Activated T-cell treated with anti-CD3 and anti-CD28 coated beads, Interleukin-2, amount 50 U/mL, for 72 hours (primary cell): ENCODE measurements around the gene PAIP2B. TPM values are rescaled to one million over a fixed set of nuclear protein-coding genes. Genes with fewer than 3 reads are reported as not detected.
A peak's percentile ranks its signal among the peaks of the same experiment; 100 is the strongest.

Experiments
- ATAC-seq, 2 donors: fragments of 150-1000 bp; cut with Tn5 transposase; replicated peaks in 1 of 2; 2 replicates each; pipeline ENCODE4 v1.10.0; 2021; ENCODE audit warnings: moderate library complexity in 2 of 2, mild to moderate bottlenecking in 1 of 2
- DNase-seq, 2 donors: peaks; one replicate each; pipeline ENCODE4 v3.0.0; 2021 to 2022; ENCODE audit warnings: mixed read lengths in 1 of 2
- H3K27ac Mint-ChIP-seq: one replicate; pipeline ENCODE4 v1.8.0; 2022; ENCODE audit warnings: mild to moderate bottlenecking, moderate library complexity, mixed read lengths
- H3K27me3 Mint-ChIP-seq: one replicate; pipeline ENCODE4 v1.8.0; 2022; ENCODE audit warnings: low read depth, mixed read lengths
- H3K36me3 Mint-ChIP-seq, 2 donors: one replicate each; pipeline ENCODE4 v1.8.0; 2022; ENCODE audit warnings: mixed read lengths in 2 of 2, mild to moderate bottlenecking in 1 of 2; ENCODE audit not compliant: insufficient read depth in 2 of 2
- H3K4me1 Mint-ChIP-seq: one replicate; pipeline ENCODE4 v1.8.0; 2022; ENCODE audit warnings: low read depth, mixed read lengths
- H3K4me3 Mint-ChIP-seq, 2 donors: one replicate each; pipeline ENCODE4 v1.8.0; 2022; ENCODE audit warnings: mild to moderate bottlenecking in 2 of 2, mixed read lengths in 2 of 2, moderate library complexity in 2 of 2
- H3K9me3 Mint-ChIP-seq, 2 donors: one replicate each; pipeline ENCODE4 v1.8.0; 2022; ENCODE audit warnings: mixed read lengths in 2 of 2
- total RNA-seq, 2 donors: library from RNA; stranded (reverse); gene quantifications; one replicate each; pipeline ENCODE4 v1.2.3, GENCODE V29; 2022

PAIP2B gene
- total RNA-seq, 2 donors from 2014 or later = 3.1 to 5.3 TPM

DNA sequence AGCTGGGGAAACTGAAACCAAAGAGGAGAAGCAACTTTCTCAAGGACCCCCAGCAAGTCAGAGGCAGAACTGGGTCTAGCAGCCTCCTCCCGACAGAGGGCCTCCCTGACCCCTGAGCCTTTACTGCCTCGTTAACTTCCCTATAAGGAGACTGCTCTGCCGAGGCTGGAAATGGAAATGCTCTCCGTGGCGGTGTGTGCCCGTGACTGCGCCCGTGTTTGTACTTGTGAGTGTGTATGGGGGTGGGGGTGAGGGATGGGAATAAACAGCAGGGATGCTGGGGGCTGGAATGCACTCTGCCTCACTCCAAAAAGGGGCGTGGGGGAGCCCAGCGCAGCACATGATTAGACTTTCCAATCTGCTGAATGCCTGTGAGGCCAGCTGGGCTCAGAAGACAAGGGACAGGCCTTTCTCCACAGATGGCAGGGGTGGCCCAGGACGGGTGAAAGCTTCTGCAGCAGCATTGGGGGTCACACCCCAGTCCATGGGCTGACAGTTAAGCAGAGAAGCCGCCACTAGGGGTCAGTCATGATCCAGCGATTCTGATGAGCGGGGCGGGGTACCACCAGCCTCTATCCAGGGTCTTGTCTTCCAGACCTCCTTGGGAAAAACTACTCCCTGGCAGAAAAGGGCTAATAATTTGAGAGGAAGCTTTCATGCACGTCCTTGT lies 69.6 kb downstream of the PAIP2B start:
- Mint-ChIP-seq H3K9me3 (no peaks in the 10 kb centered on the region), H3K4me1 (peaks cover 7% of the 10 kb centered on the region), H3K27me3 (peaks cover 6% of the 10 kb centered on the region), H3K36me3 (no peaks in the 10 kb centered on the region), H3K4me3 (peak overlapping the region in 1 of 2 donors; percentile 41), H3K27ac (no peak overlapping the region)
- peak; percentile 79 to 82 for ATAC-seq
- DNase-seq = peak; percentile 67 to 72

- DNase-seq (no peak), ATAC-seq (no peak)
- H3K9me3 Mint-ChIP-seq = no peaks in the 10 kb centered on the region
- no peaks in the 10 kb centered on the region for H3K36me3 Mint-ChIP-seq
- H3K27ac Mint-ChIP-seq = no peak overlapping the region
- H3K27me3 Mint-ChIP-seq = peaks cover 6% of the 10 kb centered on the region
- peaks cover 7% of the 10 kb centered on the region for H3K4me1 Mint-ChIP-seq
- H3K4me3 Mint-ChIP-seq = no peak overlapping the region
These were observed 70.3 kb downstream of the PAIP2B start for GRCh38 chr2:71156573-71156972.

DNA sequence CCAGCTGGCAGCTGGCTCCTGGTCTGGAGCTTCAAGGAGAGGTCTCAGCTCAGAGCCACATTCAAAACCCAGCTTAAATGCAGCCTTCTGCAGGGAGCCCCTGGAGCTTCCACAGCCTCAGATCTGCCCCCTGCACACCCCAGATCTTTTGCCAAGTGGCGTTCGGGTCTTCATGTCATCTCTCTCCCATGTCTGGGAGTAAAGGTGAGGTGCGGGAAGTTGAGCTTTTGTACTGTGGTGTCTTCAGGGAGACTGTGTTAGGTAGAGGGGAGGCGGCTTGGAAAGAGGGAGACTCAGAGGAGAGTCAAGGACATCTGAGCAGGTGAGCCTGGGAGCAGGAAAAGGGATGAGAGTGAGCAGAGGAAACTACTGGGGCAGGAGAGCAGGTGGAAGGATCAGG lies 71.1 kb downstream of the PAIP2B start:
- Mint-ChIP-seq H3K36me3 (no peaks in the 10 kb centered on the region), H3K9me3 (no peaks in the 10 kb centered on the region), H3K27ac (no peak overlapping the region), H3K27me3 (peaks cover 6% of the 10 kb centered on the region), H3K4me1 (peaks cover 7% of the 10 kb centered on the region), H3K4me3 (no peak overlapping the region)
- no peak for ATAC-seq
- DNase-seq = no peak

DNA sequence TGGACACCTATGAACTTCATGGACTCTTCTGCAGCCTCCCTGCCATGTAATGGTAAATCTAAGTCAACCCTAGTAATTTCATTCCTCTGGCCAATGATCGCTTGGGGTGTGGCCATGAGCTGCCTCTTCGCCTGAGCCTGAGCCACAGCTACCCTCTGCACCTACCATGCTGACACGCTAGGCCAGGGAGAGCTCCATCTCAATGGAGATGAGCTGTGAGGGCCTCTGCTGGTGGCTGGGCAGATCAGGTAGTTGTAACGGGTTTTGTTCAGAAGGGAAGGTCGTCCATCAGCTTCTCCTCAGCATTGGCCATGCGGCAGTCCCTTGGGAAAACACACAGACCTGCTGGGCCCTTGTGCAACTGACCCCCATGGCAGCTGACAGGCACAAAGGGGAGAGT lies 72.1 kb downstream of the PAIP2B start:
- Mint-ChIP-seq H3K4me1 (peaks cover 7% of the 10 kb centered on the region), H3K9me3 (no peaks in the 10 kb centered on the region), H3K27ac (no peak overlapping the region), H3K27me3 (peaks cover 6% of the 10 kb centered on the region), H3K36me3 (peaks cover 0 to 4% of the 10 kb centered on the region in 2 donors), H3K4me3 (no peak overlapping the region)
- ATAC-seq (peak; percentile 77 to 85), DNase-seq (peak; percentile 34 to 46)

DNA sequence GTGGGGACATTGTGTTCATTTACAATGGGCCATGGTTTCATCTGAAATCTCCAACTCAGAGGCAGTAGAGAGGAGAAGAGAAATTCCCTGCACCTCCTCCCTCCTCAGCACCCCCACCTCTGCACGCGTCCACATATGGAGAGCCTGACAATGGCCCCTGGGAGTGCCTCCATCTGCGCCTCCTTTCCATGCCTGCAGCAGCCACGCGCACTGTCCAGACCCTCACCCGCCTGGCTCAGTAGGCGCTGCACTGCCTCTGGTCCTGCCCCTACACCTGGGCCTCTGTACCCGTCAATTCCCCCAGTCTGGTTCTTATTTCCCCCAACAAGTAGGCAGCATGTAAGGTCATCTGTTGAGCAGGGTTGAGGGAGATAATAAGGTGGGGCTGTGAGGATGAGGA lies 72.6 kb downstream of the PAIP2B start:
- H3K36me3 Mint-ChIP-seq = peaks cover 0 to 4% of the 10 kb centered on the region in 2 donors
- no peak overlapping the region for H3K4me3 Mint-ChIP-seq
- no peak overlapping the region for H3K27ac Mint-ChIP-seq
- H3K27me3 Mint-ChIP-seq = peaks cover 6% of the 10 kb centered on the region
- peaks cover 7% of the 10 kb centered on the region for H3K4me1 Mint-ChIP-seq
- DNase-seq = no peak
- ATAC-seq = no peak
- no peaks in the 10 kb centered on the region for H3K9me3 Mint-ChIP-seq

GRCh38 chr2:71153585-71154224 lies 73.2 kb downstream of the PAIP2B start:
- no peaks in the 10 kb centered on the region for H3K9me3 Mint-ChIP-seq
- no peak for ATAC-seq
- H3K4me1 Mint-ChIP-seq = peaks cover 7% of the 10 kb centered on the region

DNA sequence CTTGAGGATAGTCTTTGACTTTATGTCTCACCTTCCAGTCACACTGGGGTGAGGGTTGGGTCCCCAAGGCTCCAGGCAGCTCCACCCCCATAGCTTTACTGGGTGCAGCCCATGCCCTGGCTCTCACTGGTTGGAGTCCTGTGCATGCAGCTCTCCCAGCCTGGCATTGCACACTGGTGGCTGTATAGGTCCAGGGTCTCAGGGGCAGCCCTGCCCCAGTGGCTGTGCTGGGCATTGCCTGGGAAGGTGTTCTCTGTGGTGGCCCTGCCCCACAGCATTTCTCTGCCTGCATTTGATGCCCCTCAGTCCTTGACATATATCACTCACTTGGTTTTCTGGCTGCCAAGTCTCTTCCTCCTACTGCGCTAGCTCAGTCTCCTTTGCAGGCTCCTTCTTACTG lies 75.3 kb downstream of the PAIP2B start:
- Mint-ChIP-seq H3K9me3 (no peaks in the 10 kb centered on the region), H3K36me3 (peaks cover 0 to 17% of the 10 kb centered on the region in 2 donors), H3K4me3 (no peak overlapping the region), H3K27me3 (peaks cover 6% of the 10 kb centered on the region), H3K4me1 (no peaks in the 10 kb centered on the region), H3K27ac (no peak overlapping the region)
- ATAC-seq (peak; percentile 21 to 37), DNase-seq (no peak)

More at GRCh38 chr2:71153585-71154224, 73.2 kb downstream of the PAIP2B start:
- Mint-ChIP-seq H3K36me3 (peaks cover 0 to 10% of the 10 kb centered on the region in 2 donors), H3K27me3 (peaks cover 6% of the 10 kb centered on the region), H3K4me3 (no peak overlapping the region), H3K27ac (no peak overlapping the region)
- no peak for DNase-seq

DNA sequence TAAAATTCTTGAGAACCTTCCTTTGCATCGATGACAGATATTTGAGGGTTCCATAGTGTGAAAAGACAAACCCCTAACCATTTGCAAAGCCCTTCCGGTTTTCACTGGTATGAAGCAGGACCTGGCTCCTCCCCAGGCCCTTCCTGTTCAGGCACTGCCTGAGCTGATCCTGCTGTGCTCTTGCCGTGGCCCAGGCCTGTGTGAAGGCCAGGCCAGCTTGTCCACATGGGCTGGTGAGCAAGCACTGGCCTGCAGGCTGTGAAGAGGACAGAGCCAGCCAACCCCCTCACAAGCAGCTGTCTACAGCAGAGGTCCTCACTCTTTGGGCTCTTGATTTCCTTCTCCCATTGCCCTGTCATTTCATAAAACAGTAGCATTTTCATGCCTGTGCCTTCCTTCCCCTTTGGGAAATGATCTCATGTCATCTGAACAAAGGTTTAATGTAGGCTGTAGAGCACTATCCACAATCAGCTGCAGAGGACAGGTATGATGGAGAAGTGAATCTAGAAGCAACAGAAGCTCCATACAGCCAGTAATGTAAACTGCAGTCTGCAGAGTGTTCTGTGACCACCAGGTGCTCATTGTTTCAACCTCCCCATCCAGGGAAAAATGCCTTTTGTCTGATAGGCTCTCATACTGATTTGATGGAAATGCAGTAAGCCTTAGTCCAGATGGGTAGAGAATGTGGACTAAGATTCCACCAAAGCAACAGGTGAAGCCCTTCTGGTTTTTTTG lies 76.7 kb downstream of the PAIP2B start:
- Mint-ChIP-seq H3K27ac (no peak overlapping the region), H3K36me3 (peaks cover 3 to 26% of the 10 kb centered on the region in 2 donors), H3K27me3 (no peaks in the 10 kb centered on the region), H3K4me1 (no peaks in the 10 kb centered on the region), H3K4me3 (no peak overlapping the region), H3K9me3 (no peaks in the 10 kb centered on the region)
- DNase-seq = no peak
- ATAC-seq = no peak

DNA sequence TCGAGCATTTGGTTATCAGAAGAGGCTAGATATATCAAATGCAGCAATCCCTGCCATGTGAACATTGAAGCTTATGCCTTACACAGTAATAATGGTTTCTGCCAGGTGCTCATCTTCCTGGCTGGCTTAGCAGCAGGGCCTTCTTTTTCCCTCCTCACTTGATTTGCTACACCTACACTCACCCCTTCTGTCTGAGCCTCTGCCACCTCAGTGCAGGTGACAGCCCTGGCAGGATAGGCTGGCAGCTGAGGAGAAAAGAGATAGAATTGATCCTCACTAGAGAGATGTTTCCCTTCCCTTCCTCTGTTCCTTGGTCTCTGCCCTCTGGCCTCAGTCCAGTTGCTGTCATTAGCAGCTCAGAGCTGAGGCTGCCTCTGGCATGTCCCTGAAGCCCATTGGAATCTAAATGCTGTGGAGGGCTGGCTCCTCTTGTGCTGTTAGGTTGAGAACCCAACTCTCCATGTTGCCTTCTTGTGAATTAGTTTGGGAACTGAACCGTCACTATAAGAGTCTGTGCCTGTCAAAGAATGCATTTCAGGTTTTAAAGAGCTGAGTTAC lies 78.3 kb downstream of the PAIP2B start:
- ATAC-seq (no peak), DNase-seq (no peak)
- H3K27ac Mint-ChIP-seq = peak overlapping the region; percentile 48
- no peaks in the 10 kb centered on the region for H3K4me1 Mint-ChIP-seq
- H3K36me3 Mint-ChIP-seq = peaks cover 6 to 39% of the 10 kb centered on the region in 2 donors
- H3K27me3 Mint-ChIP-seq = no peaks in the 10 kb centered on the region
- no peaks in the 10 kb centered on the region for H3K9me3 Mint-ChIP-seq
- H3K4me3 Mint-ChIP-seq = no peak overlapping the region

DNA sequence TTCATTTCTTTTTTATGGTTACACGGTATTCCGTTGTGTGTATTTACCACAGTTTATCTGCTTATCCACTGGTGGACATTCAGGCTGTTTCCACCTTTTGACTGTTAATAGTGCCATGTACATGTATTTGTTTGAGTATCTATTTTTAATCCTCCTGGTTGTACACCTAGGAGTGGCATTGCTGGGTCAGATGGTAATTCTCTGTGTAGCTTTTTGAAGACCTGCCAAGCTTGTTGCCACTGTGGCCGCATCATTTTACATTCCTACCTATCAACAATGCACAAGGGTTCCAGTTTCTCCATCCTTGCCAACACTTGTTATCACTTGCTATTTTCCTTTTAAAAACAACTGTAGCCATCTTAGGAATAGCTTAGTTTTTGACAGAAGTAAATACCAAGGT lies 83.1 kb downstream of the PAIP2B start:
- no peak for ATAC-seq
- H3K27me3 Mint-ChIP-seq = no peaks in the 10 kb centered on the region
- H3K4me1 Mint-ChIP-seq = no peaks in the 10 kb centered on the region
- no peak overlapping the region for H3K27ac Mint-ChIP-seq
- H3K4me3 Mint-ChIP-seq = no peak overlapping the region
- H3K36me3 Mint-ChIP-seq = peaks cover 6 to 39% of the 10 kb centered on the region in 2 donors
- no peak for DNase-seq
- H3K9me3 Mint-ChIP-seq = no peaks in the 10 kb centered on the region

DNA sequence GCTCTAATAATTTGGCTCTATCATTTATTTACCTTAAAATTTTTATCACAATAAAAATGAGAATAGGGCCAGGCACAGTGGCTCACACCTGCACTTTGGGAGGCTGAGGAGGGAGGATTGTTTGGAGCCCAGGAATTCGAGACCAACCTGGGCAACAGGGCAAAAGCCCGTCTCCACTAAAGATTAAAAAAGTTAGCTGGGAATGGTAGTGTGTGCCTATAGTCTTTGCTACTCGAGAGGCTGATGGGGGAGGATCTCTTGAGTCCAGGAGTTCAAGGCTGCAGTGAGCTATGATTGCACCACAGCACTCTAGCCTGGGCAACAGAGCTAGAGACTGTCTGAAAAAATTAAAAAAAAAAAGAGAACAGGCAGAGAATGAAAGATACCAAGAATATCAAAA lies 90.7 kb downstream of the PAIP2B start:
- Mint-ChIP-seq H3K27ac (no peak overlapping the region), H3K4me1 (peaks cover 5% of the 10 kb centered on the region), H3K36me3 (peaks cover 5 to 21% of the 10 kb centered on the region in 2 donors), H3K27me3 (no peaks in the 10 kb centered on the region), H3K4me3 (no peak overlapping the region), H3K9me3 (no peaks in the 10 kb centered on the region)
- ATAC-seq = no peak
- no peak for DNase-seq

GRCh38 chr2:71133603-71134002 lies 93.3 kb downstream of the PAIP2B start:
- Mint-ChIP-seq H3K4me3 (no peak overlapping the region), H3K36me3 (peaks cover 7 to 15% of the 10 kb centered on the region in 2 donors), H3K9me3 (no peaks in the 10 kb centered on the region), H3K4me1 (peaks cover 12% of the 10 kb centered on the region), H3K27me3 (no peaks in the 10 kb centered on the region), H3K27ac (no peak overlapping the region)
- ATAC-seq (no peak), DNase-seq (no peak)
